ENCODE results near the gene SH3TC1.

Gene SH3TC1

DNA sequence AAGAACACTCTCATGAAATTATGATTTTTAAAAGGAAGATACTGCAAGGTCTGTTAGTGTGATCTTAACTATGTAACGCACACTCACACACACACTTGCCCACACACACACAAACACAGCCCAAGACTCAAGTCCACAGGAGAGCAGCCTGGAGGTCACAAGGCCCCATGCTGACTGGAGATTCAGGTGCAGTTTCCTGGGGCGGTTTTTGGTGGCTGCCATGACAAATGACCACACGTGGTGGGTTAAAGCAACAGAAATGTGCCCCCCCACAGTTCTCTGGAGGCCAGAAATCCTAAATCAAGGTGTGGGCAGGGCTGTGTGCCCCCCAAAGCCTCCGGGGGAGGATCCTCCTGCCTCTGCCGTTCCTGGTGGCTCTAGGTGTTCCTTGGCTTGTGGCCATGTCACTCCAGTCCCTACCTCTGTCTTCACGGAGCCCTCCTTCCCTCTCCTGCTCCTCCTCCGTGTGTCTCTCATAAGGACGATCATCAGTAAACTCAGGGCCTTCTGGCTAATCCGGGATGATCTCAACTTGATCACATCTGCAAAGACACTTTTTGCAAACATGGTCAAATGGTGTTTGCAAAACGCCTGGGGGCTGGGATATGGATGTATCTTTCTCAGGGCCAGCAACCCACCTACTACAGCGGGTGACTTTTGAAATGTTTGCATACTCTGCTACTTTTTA is 60.8 kb downstream of the SH3TC1 start:
- no peak overlapping the region for H3K27ac Mint-ChIP-seq
- peaks cover 2% of the 10 kb centered on the region for H3K27me3 Mint-ChIP-seq
- H3K9me3 Mint-ChIP-seq, result no peaks in the 10 kb centered on the region
- no peaks in the 10 kb centered on the region for H3K36me3 Mint-ChIP-seq
- no peak overlapping the region for H3K4me3 Mint-ChIP-seq
- no peaks in the 10 kb centered on the region for H3K4me1 Mint-ChIP-seq

DNA sequence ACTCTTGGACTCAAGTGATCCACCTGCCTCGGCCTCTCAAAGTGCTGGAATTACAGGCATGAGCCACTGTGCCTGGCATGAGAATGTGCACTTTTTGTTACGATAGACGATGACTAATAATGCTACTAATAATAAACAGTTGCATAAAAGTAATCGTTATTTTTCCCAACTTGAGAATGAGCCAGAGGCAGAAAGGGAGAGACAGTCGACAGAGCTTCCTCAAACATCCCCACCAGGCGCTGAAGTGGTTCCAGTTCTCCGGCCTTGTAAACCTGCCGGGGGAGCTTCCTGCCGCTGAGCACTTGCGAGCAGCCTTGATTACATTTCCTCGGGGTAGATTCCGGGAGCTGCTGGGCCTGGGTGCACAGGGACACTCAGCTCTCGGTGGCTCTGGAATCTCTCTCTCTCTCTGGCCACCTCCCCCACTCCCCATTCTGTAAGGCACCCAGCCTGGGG is 61.6 kb downstream of the SH3TC1 start:
- H3K4me1 Mint-ChIP-seq, result no peaks in the 10 kb centered on the region
- no peaks in the 10 kb centered on the region for H3K36me3 Mint-ChIP-seq
- no peak overlapping the region for H3K27ac Mint-ChIP-seq
- no peak overlapping the region for H3K4me3 Mint-ChIP-seq
- peaks cover 2% of the 10 kb centered on the region for H3K27me3 Mint-ChIP-seq
- H3K9me3 Mint-ChIP-seq, result no peaks in the 10 kb centered on the region

GRCh38 chr4:8261851-8262535 is 62.9 kb downstream of the SH3TC1 start:
- Mint-ChIP-seq H3K36me3 (no peaks in the 10 kb centered on the region), H3K4me1 (no peaks in the 10 kb centered on the region), H3K27me3 (peaks cover 5% of the 10 kb centered on the region), H3K9me3 (no peaks in the 10 kb centered on the region), H3K4me3 (no peak overlapping the region), H3K27ac (no peak overlapping the region)

GRCh38 chr4:8262637-8263322 is 63.7 kb downstream of the SH3TC1 start:
- Mint-ChIP-seq H3K36me3 (no peaks in the 10 kb centered on the region), H3K4me3 (no peak overlapping the region), H3K9me3 (no peaks in the 10 kb centered on the region), H3K27ac (no peak overlapping the region), H3K4me1 (no peaks in the 10 kb centered on the region), H3K27me3 (peaks cover 5% of the 10 kb centered on the region)

- no peak overlapping the region for H3K27ac Mint-ChIP-seq
- peaks cover 5% of the 10 kb centered on the region for H3K27me3 Mint-ChIP-seq
- H3K4me1 Mint-ChIP-seq, result no peaks in the 10 kb centered on the region
- H3K9me3 Mint-ChIP-seq, result no peaks in the 10 kb centered on the region
- no peak overlapping the region for H3K4me3 Mint-ChIP-seq
- no peaks in the 10 kb centered on the region for H3K36me3 Mint-ChIP-seq
Observed at GRCh38 chr4:8263397-8263796, 64.3 kb downstream of the SH3TC1 start.

DNA sequence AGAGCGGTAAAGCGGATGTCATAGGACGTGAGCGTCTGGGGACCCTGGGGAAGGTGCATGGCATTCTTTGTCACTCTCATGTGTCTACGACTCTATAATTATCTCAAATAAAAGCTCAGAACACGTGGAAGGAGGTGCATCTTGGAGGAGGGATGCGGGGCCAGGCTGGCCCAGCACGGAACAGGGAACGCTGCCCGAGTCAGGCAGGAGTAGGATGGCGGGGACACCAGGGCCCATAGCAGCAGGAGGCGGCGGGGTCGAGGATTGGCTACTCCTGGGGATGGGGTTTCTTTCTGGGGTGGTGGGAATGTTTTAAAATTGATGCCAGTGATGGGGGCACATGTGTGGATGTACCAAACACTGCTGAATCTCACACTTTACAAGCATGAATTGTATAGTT is 65.0 kb downstream of the SH3TC1 start:
- Mint-ChIP-seq H3K27me3 (peaks cover 12% of the 10 kb centered on the region), H3K27ac (no peak overlapping the region)

DNA sequence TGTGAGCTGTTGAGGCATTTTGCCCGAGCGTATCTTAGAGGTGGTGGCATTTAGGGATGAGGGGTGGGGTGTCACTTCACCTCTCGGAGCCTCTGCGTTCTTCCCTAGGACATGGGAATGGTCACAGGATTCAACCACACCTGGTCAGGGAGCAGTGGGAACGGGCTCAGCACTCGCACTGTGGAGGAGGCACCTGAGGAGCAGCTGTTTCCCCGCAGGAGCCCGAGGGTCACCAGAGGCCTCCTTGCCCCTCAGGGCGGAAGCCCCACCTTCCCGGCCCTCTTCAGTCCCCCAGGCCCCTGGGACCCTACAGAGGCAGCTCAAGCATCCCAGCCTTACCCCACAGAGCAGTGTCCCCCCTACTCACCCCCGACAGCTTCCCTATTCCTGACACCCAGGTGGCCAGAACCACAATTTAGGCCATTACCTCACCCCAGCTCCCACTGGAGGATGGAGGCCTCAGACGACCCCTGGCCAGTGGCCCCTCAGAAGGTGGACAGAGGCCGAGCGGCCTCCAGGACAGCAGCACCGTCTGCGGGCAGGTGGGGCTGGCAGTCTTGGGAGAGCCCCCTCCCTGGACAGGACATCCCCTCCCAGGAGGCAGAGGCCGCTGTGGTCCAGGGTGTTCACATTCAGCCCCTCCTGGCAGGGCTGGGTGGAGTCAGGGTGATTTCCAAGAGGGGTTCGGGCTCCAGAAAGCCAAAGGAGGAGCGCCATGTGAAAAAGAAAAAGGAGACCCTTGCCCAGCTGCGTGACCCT is 66.3 kb downstream of the SH3TC1 start:
- Mint-ChIP-seq H3K27me3 (peaks cover 13% of the 10 kb centered on the region), H3K27ac (no peak overlapping the region), H3K4me3 (no peak overlapping the region), H3K4me1 (no peaks in the 10 kb centered on the region), H3K9me3 (no peaks in the 10 kb centered on the region), H3K36me3 (no peaks in the 10 kb centered on the region)

More for the DNA sequence above, 65.0 kb downstream of the SH3TC1 start:
- Mint-ChIP-seq H3K36me3 (no peaks in the 10 kb centered on the region), H3K4me3 (no peak overlapping the region), H3K4me1 (no peaks in the 10 kb centered on the region), H3K9me3 (no peaks in the 10 kb centered on the region)

GRCh38 chr4:8266088-8266487 is 67.0 kb downstream of the SH3TC1 start:
- peaks cover 14% of the 10 kb centered on the region for H3K27me3 Mint-ChIP-seq
- H3K9me3 Mint-ChIP-seq, result no peaks in the 10 kb centered on the region
- H3K27ac Mint-ChIP-seq, result no peak overlapping the region
- H3K4me3 Mint-ChIP-seq, result no peak overlapping the region
- H3K4me1 Mint-ChIP-seq, result no peaks in the 10 kb centered on the region
- H3K36me3 Mint-ChIP-seq, result no peaks in the 10 kb centered on the region

DNA sequence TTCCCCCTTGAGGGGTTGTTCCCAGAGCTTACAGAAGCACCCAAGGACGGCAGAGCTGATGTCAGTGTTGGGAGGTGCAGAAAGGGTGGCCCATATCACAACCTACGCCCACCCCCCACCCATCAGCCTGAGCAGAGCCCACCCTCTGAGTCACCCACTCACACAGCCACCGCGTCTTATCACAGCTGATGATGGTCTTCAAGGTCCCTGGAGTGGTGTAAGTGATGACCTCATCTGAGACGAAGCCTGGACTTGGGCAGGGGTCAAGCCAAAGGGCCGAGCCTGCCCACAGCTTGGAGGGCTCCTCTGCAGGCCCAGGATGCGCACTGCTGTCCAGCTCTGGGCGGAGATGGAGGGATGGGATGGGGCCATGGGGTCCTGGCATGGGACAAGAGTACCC is 67.4 kb downstream of the SH3TC1 start:
- Mint-ChIP-seq H3K4me1 (no peaks in the 10 kb centered on the region), H3K9me3 (no peaks in the 10 kb centered on the region), H3K4me3 (no peak overlapping the region), H3K36me3 (no peaks in the 10 kb centered on the region), H3K27ac (peak overlapping the region; percentile 76), H3K27me3 (peaks cover 17% of the 10 kb centered on the region)

GRCh38 chr4:8267077-8267476 is 68.0 kb downstream of the SH3TC1 start:
- Mint-ChIP-seq H3K36me3 (no peaks in the 10 kb centered on the region), H3K27me3 (peaks cover 18% of the 10 kb centered on the region)

DNA sequence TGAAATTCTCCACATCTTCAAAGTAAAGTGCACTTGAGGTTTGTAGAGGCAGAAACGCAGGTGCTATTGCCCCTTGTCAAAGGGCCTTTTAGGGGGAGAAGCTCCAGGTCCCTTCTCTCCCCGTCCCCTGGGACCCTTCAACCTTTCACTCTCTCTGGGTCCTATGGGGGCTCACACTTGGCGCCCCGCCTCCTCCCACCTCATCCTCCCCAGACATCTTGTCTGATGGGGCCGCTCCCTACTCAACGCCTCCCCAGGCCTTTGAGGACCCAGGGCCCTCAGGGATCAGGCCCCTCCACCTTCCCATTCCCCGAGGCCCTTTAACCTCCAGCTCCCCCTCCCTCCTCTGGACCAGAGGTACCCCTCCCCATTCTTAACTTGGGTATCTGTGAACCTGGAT is 69.1 kb downstream of the SH3TC1 start:
- Mint-ChIP-seq H3K36me3 (no peaks in the 10 kb centered on the region), H3K27ac (no peak overlapping the region), H3K4me3 (no peak overlapping the region), H3K27me3 (peaks cover 18% of the 10 kb centered on the region), H3K9me3 (no peaks in the 10 kb centered on the region), H3K4me1 (no peaks in the 10 kb centered on the region)

More at GRCh38 chr4:8267077-8267476, 68.0 kb downstream of the SH3TC1 start:
- Mint-ChIP-seq H3K27ac (no peak overlapping the region), H3K4me3 (no peak overlapping the region), H3K9me3 (no peaks in the 10 kb centered on the region), H3K4me1 (no peaks in the 10 kb centered on the region)

GRCh38 chr4:8268901-8269534 is 69.9 kb downstream of the SH3TC1 start:
- Mint-ChIP-seq H3K4me1 (no peaks in the 10 kb centered on the region), H3K4me3 (no peak overlapping the region), H3K36me3 (no peaks in the 10 kb centered on the region), H3K27me3 (peaks cover 19% of the 10 kb centered on the region), H3K9me3 (no peaks in the 10 kb centered on the region), H3K27ac (no peak overlapping the region)

GRCh38 chr4:8269535-8270417 is 70.7 kb downstream of the SH3TC1 start, which contains the start of gene HTRA3:
Gene HTRA3, plus strand, starts transcription at chr4:8269754. Its CDS starts 215 bp downstream, at chr4:8269969.
- no peaks in the 10 kb centered on the region for H3K9me3 Mint-ChIP-seq
- no peaks in the 10 kb centered on the region for H3K36me3 Mint-ChIP-seq
- no peak within 1 kb of the TSS for H3K27ac Mint-ChIP-seq
- peaks cover 20% of the 10 kb centered on the region for H3K27me3 Mint-ChIP-seq
- H3K4me3 Mint-ChIP-seq, result no peak within 1 kb of the TSS
- no peaks in the 10 kb centered on the region for H3K4me1 Mint-ChIP-seq

GRCh38 chr4:8270418-8270771 is 71.3 kb downstream of the SH3TC1 start:
- Mint-ChIP-seq H3K27ac (no peak overlapping the region), H3K9me3 (no peaks in the 10 kb centered on the region), H3K36me3 (no peaks in the 10 kb centered on the region), H3K27me3 (peaks cover 20% of the 10 kb centered on the region), H3K4me1 (no peaks in the 10 kb centered on the region), H3K4me3 (no peak overlapping the region)

Data from activated naive CD4-positive, alpha-beta T cell treated with anti-CD3 and anti-CD28 coated beads, Interleukin-2, amount 50 U/mL, for 24 hours (primary cell).